GM18508 (cell line): ENCODE results near the gene ALAD.
"Not testable (repeated sequence)": the region's sequence is repeated elsewhere in the genome, so short reads cannot be mapped to it uniquely, and the experiment has no call there.

Experiments used
- ATAC-seq: cut with Tn5 transposase; IDR thresholded peaks from one replicate; pipeline ENCODE4 v1.9.1; 2021; ENCODE audit warnings: moderate number of reproducible peaks; ENCODE audit not compliant: insufficient read depth, unreplicated experiment

The ALAD gene

GRCh38 chr9:113401027-113401792 lies at the start of gene ALAD:
ALAD (minus strand) TSS chr9:113401284; CDS start chr9:113393559, 7,725 bp downstream.
- ATAC-seq, result peak; percentile 95

- ATAC-seq, result no peak
Measured at GRCh38 chr9:113449376-113449775, 48.3 kb upstream of the ALAD start.

GRCh38 chr9:113446323-113446740 lies 45.2 kb upstream of the ALAD start:
- ATAC-seq, result no peak

- ATAC-seq, result no peak
Measured at GRCh38 chr9:113444736-113445135, 43.7 kb upstream of the ALAD start.

GRCh38 chr9:113437716-113438115 lies 36.6 kb upstream of the ALAD start:
- not testable (repeated sequence) for ATAC-seq

GRCh38 chr9:113436728-113437515 lies 35.8 kb upstream of the ALAD start:
- no peak for ATAC-seq

- ATAC-seq, result no peak
Measured at GRCh38 chr9:113431191-113431590, 30.1 kb upstream of the ALAD start.

- no peak for ATAC-seq
Measured at GRCh38 chr9:113428062-113428615, 27.1 kb upstream of the ALAD start.

- ATAC-seq, result no peak
Measured at GRCh38 chr9:113427629-113428028, 26.5 kb upstream of the ALAD start.

- ATAC-seq, result no peak
Measured at GRCh38 chr9:113426701-113427100, 25.6 kb upstream of the ALAD start.

GRCh38 chr9:113425072-113425471 lies 24.0 kb upstream of the ALAD start:
- no peak for ATAC-seq

- ATAC-seq, result no peak
Measured at GRCh38 chr9:113421726-113422125, 20.6 kb upstream of the ALAD start.

- ATAC-seq, result no peak
Measured at GRCh38 chr9:113417370-113417769, 16.3 kb upstream of the ALAD start.

GRCh38 chr9:113416149-113416721 lies 15.2 kb upstream of the ALAD start:
- peak; percentile 80 for ATAC-seq

- ATAC-seq, result peak; percentile 71
Measured at GRCh38 chr9:113410207-113410864, 9.3 kb upstream of the ALAD start, which contains the start of the genes C9orf43 and POLE3. C9orf43 (plus strand) TSS chr9:113410747; CDS start chr9:113413494, 2,747 bp downstream. POLE3 (minus strand) TSS chr9:113410675; CDS start chr9:113410293, 382 bp downstream.

- ATAC-seq, result no peak
Measured at GRCh38 chr9:113409883-113410206, 8.8 kb upstream of the ALAD start.

GRCh38 chr9:113409481-113409880 lies 8.4 kb upstream of the ALAD start:
- no peak for ATAC-seq

- not testable (repeated sequence) for ATAC-seq
Measured at GRCh38 chr9:113406873-113407511, 5.9 kb upstream of the ALAD start.

- ATAC-seq, result not testable (repeated sequence)
Measured at GRCh38 chr9:113406353-113406752, 5.3 kb upstream of the ALAD start.

GRCh38 chr9:113403646-113404045 lies 2.6 kb upstream of the ALAD start:
- no peak for ATAC-seq
